Type B pancreatic cell (in vitro differentiated cells): ENCODE results near the gene DENND1C. TPM values are rescaled to one million over a fixed set of nuclear protein-coding genes. Genes with fewer than 3 reads are reported as not detected.

Experiments
- DNase-seq: peaks from one replicate; pipeline ENCODE4 v3.0.0; 2021; ENCODE audit warnings: mixed read lengths; ENCODE audit not compliant: unreplicated experiment; ENCODE audit errors: extremely low spot score
- H3K27ac Mint-ChIP-seq: 2 replicates; pipeline ENCODE4 v1.8.0; 2021; ENCODE audit warnings: mild to moderate bottlenecking, mixed read lengths
- H3K27me3 Mint-ChIP-seq: 2 replicates; pipeline ENCODE4 v1.8.0; 2021; ENCODE audit warnings: mixed read lengths
- H3K36me3 Mint-ChIP-seq: 2 replicates; pipeline ENCODE4 v1.8.0; 2021; ENCODE audit warnings: mixed read lengths
- H3K4me1 Mint-ChIP-seq: one replicate; pipeline ENCODE4 v1.8.0; 2021; ENCODE audit warnings: mixed read lengths; ENCODE audit not compliant: unreplicated experiment
- H3K4me3 Mint-ChIP-seq: 2 replicates; pipeline ENCODE4 v1.8.0; 2021; ENCODE audit warnings: mild to moderate bottlenecking, mixed read lengths
- H3K9me3 Mint-ChIP-seq: 2 replicates; pipeline ENCODE4 v1.8.0; 2021; ENCODE audit warnings: mixed read lengths
- long read RNA-seq: library from polyadenylated mRNA; unstranded; transcript quantifications from one replicate; pipeline ENCODE4 v2.0.0, GENCODE V29; 2020
- total RNA-seq: library from RNA; stranded (reverse); gene quantifications from 2 replicates; pipeline ENCODE4 v1.2.1, GENCODE V29; 2021; ENCODE audit warnings: low replicate concordance
- TF ChIP-seq, protein P1 (sequence below): fragments of 200-600 bp; sonication (generic); conservative IDR thresholded peaks from 2 replicates; pipeline ENCODE4 v1.5.0; 2021; ENCODE audit warnings: antibody characterized with exemption, mild to moderate bottlenecking

The DENND1C gene, protein sequence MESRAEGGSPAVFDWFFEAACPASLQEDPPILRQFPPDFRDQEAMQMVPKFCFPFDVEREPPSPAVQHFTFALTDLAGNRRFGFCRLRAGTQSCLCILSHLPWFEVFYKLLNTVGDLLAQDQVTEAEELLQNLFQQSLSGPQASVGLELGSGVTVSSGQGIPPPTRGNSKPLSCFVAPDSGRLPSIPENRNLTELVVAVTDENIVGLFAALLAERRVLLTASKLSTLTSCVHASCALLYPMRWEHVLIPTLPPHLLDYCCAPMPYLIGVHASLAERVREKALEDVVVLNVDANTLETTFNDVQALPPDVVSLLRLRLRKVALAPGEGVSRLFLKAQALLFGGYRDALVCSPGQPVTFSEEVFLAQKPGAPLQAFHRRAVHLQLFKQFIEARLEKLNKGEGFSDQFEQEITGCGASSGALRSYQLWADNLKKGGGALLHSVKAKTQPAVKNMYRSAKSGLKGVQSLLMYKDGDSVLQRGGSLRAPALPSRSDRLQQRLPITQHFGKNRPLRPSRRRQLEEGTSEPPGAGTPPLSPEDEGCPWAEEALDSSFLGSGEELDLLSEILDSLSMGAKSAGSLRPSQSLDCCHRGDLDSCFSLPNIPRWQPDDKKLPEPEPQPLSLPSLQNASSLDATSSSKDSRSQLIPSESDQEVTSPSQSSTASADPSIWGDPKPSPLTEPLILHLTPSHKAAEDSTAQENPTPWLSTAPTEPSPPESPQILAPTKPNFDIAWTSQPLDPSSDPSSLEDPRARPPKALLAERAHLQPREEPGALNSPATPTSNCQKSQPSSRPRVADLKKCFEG
- total RNA-seq = 0.93 and 0.94 TPM in 2 replicates
- long read RNA-seq = 0 reads

GRCh38 chr19:6481541-6482342, at the start of gene DENND1C:
Gene DENND1C (minus strand): TSS chr19:6481787. CDS start chr19:6481695, 92 bp downstream.
- no peaks in the 10 kb centered on the region for H3K9me3 Mint-ChIP-seq
- H3K36me3 Mint-ChIP-seq = no peaks in the 10 kb centered on the region
- H3K4me1 Mint-ChIP-seq = no peaks in the 10 kb centered on the region
- no peak within 1 kb of the TSS for H3K27ac Mint-ChIP-seq
- no peak for DNase-seq
- H3K27me3 Mint-ChIP-seq = peaks cover 16% of the 10 kb centered on the region
- TF ChIP-seq, protein P1, sequence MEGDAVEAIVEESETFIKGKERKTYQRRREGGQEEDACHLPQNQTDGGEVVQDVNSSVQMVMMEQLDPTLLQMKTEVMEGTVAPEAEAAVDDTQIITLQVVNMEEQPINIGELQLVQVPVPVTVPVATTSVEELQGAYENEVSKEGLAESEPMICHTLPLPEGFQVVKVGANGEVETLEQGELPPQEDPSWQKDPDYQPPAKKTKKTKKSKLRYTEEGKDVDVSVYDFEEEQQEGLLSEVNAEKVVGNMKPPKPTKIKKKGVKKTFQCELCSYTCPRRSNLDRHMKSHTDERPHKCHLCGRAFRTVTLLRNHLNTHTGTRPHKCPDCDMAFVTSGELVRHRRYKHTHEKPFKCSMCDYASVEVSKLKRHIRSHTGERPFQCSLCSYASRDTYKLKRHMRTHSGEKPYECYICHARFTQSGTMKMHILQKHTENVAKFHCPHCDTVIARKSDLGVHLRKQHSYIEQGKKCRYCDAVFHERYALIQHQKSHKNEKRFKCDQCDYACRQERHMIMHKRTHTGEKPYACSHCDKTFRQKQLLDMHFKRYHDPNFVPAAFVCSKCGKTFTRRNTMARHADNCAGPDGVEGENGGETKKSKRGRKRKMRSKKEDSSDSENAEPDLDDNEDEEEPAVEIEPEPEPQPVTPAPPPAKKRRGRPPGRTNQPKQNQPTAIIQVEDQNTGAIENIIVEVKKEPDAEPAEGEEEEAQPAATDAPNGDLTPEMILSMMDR = peak; percentile 75
- H3K4me3 Mint-ChIP-seq = no peak within 1 kb of the TSS

GRCh38 chr19:6530386-6531162, 49.0 kb upstream of the DENND1C start, which contains the start of gene TNFSF9:
Gene TNFSF9 (plus strand): TSS chr19:6531026. CDS start chr19:6531037, 11 bp downstream.
- Mint-ChIP-seq H3K4me1 (peaks cover 5% of the 10 kb centered on the region), H3K9me3 (no peaks in the 10 kb centered on the region), H3K36me3 (no peaks in the 10 kb centered on the region), H3K4me3 (peak within 1 kb of the TSS; percentile 88), H3K27ac (peak within 1 kb of the TSS; percentile 63), H3K27me3 (peaks cover 57% of the 10 kb centered on the region)
- DNase-seq = peak; percentile 93
- TF ChIP-seq, protein P1 = no peak

GRCh38 chr19:6529937-6530385, 48.4 kb upstream of the DENND1C start:
- Mint-ChIP-seq H3K27me3 (peaks cover 51% of the 10 kb centered on the region), H3K36me3 (no peaks in the 10 kb centered on the region), H3K9me3 (no peaks in the 10 kb centered on the region), H3K27ac (peak overlapping the region; percentile 63), H3K4me3 (peak overlapping the region; percentile 88), H3K4me1 (peaks cover 5% of the 10 kb centered on the region)
- TF ChIP-seq, protein P1 = no peak
- no peak for DNase-seq

GRCh38 chr19:6529351-6529750, 47.8 kb upstream of the DENND1C start:
- H3K4me1 Mint-ChIP-seq = peaks cover 5% of the 10 kb centered on the region
- peaks cover 45% of the 10 kb centered on the region for H3K27me3 Mint-ChIP-seq
- peak overlapping the region; percentile 88 for H3K4me3 Mint-ChIP-seq
- no peaks in the 10 kb centered on the region for H3K36me3 Mint-ChIP-seq
- H3K27ac Mint-ChIP-seq = no peak overlapping the region
- H3K9me3 Mint-ChIP-seq = no peaks in the 10 kb centered on the region
- no peak for DNase-seq
- TF ChIP-seq, protein P1 = no peak
